DOHH2 (cell line): ENCODE data around the gene COL4A2.

Source experiments
- H3F3A ChIP-seq: fragments of 200-600 bp; sonication (generic), shearing (Covaris generic); 2 replicates; pipeline ENCODE4 v1.6.0; 2016; ENCODE audit warnings: antibody characterized with exemption, mild to moderate bottlenecking; ENCODE audit not compliant: control insufficient read depth, insufficient read depth
- H3K27ac ChIP-seq: fragments of 200-600 bp; sonication (generic); 2 replicates; pipeline ENCODE4 v1.5.1; 2014; ENCODE audit warnings: low read depth, mild to moderate bottlenecking, low read length, moderate library complexity
- H3K27me3 ChIP-seq: fragments of 200-600 bp; sonication (generic); 2 replicates; pipeline ENCODE4 v1.6.1; 2014; ENCODE audit warnings: mild to moderate bottlenecking, low read length, mixed read lengths; ENCODE audit not compliant: control insufficient read depth
- H3K36me3 ChIP-seq: fragments of 200-600 bp; sonication (generic); 2 replicates; pipeline ENCODE4 v1.6.1; 2014; ENCODE audit warnings: mild to moderate bottlenecking, low read length, moderate library complexity, mixed read lengths; ENCODE audit not compliant: control insufficient read depth
- H3K4me1 ChIP-seq: fragments of 200-600 bp; sonication (generic); 2 replicates; pipeline ENCODE4 v1.6.1; 2014; ENCODE audit warnings: mild to moderate bottlenecking, low read length, mixed read lengths; ENCODE audit not compliant: control insufficient read depth
- H3K4me2 ChIP-seq: fragments of 200-600 bp; sonication (generic); 2 replicates; pipeline ENCODE4 v1.6.0; 2014; ENCODE audit warnings: mild to moderate bottlenecking, low read length, moderate library complexity
- H3K4me3 ChIP-seq: fragments of 200-600 bp; sonication (generic); 2 replicates; pipeline ENCODE4 v1.5.1; 2014; ENCODE audit warnings: mild to moderate bottlenecking, low read length, mixed read lengths
- H3K79me2 ChIP-seq: fragments of 200-600 bp; sonication (generic); 2 replicates; pipeline ENCODE4 v1.6.1; 2014; ENCODE audit warnings: mild to moderate bottlenecking, low read length, mixed read lengths; ENCODE audit not compliant: control insufficient read depth
- H3K9me2 ChIP-seq: fragments of 200-600 bp; sonication (generic); replicated peaks from 2 replicates; pipeline ENCODE4 v1.6.1; 2014; ENCODE audit warnings: mild to moderate bottlenecking, low read length, mixed read lengths; ENCODE audit not compliant: control insufficient read depth
- H3K9me3 ChIP-seq: fragments of 200-600 bp; sonication (generic); 2 replicates; pipeline ENCODE4 v1.6.1; 2014; ENCODE audit warnings: antibody characterized with exemption, low read length, mixed read lengths; ENCODE audit not compliant: control insufficient read depth, insufficient read depth
- H4K20me1 ChIP-seq: fragments of 200-600 bp; sonication (generic); 2 replicates; pipeline ENCODE4 v1.6.0; 2014; ENCODE audit warnings: low read depth, mild to moderate bottlenecking, antibody characterized with exemption, low read length, moderate library complexity; ENCODE audit not compliant: control insufficient read depth, insufficient read depth
- EZH2phosphoT487 ChIP-seq: fragments of 200-600 bp; sonication (generic); IDR thresholded peaks from 2 replicates; pipeline ENCODE4 v1.6.1; 2017; ENCODE audit warnings: borderline replicate concordance, mild to moderate bottlenecking, antibody characterized with exemption, low read length, moderate library complexity, mixed read lengths
- TF ChIP-seq, protein P1 (sequence below): fragments of 200-600 bp; sonication (generic); IDR thresholded peaks from one replicate; pipeline ENCODE4 v1.5.1; 2014; ENCODE audit warnings: antibody characterized with exemption, mild to moderate bottlenecking, low read depth, low read length; ENCODE audit not compliant: poor library complexity, severe bottlenecking

The COL4A2 gene

DNA sequence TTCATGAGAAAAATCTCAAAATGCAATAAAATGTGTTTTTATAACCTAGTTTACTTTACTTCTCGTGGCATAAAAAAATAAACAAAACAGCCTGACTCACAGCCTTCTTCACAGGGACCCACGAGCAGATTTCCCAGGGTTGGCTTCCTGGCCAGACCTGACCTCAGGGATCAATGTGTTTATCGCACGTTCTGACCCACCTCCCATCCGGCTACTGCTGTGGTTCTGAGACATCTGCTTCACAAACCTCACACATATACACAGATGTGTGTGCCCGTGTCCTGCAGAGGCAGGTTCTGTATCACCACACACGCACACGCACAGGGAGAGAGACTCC is 118.3 kb downstream of the COL4A2 start:
- no peaks in the 10 kb centered on the region for H3K4me1 ChIP-seq
- peaks cover 30% of the 10 kb centered on the region for H3K27me3 ChIP-seq

DNA sequence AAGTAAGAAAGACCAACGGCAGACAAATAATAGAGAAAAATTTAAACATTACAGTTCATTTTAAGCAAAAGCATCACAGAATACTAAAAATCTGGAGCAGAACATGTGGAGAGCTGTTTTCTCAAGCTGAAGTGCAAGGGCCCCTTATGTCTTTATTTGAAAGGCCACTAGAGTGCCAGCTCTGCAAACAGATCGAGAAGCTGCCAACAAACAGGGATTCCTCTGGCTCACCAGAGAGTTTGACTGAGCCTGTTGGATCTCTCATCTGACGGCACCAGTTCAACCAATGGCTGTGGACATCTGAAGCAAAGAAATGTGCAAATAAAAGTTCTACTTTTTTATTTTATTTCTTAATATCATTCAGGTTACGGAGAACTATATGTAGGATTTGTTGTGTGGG is 119.7 kb downstream of the COL4A2 start:
- Histone ChIP-seq H4K20me1 (no peaks in the 10 kb centered on the region), H3K9me2 (no peaks in the 10 kb centered on the region), H3K4me2 (no peak overlapping the region), H3F3A (no peaks in the 10 kb centered on the region), H3K9me3 (no peaks in the 10 kb centered on the region), H3K36me3 (no peaks in the 10 kb centered on the region), H3K4me1 (no peaks in the 10 kb centered on the region), H3K27ac (no peak overlapping the region), H3K4me3 (no peak overlapping the region), H3K79me2 (no peaks in the 10 kb centered on the region), H3K27me3 (peaks cover 26% of the 10 kb centered on the region; the same call in 1 of the 2 replicates)
- TF ChIP-seq, protein P1, sequence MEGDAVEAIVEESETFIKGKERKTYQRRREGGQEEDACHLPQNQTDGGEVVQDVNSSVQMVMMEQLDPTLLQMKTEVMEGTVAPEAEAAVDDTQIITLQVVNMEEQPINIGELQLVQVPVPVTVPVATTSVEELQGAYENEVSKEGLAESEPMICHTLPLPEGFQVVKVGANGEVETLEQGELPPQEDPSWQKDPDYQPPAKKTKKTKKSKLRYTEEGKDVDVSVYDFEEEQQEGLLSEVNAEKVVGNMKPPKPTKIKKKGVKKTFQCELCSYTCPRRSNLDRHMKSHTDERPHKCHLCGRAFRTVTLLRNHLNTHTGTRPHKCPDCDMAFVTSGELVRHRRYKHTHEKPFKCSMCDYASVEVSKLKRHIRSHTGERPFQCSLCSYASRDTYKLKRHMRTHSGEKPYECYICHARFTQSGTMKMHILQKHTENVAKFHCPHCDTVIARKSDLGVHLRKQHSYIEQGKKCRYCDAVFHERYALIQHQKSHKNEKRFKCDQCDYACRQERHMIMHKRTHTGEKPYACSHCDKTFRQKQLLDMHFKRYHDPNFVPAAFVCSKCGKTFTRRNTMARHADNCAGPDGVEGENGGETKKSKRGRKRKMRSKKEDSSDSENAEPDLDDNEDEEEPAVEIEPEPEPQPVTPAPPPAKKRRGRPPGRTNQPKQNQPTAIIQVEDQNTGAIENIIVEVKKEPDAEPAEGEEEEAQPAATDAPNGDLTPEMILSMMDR, result no peak

More for the DNA sequence above, 118.3 kb downstream of the COL4A2 start:
- no peaks in the 10 kb centered on the region for H3K9me2 ChIP-seq
- TF ChIP-seq EZH2phosphoT487, result no peak
- TF ChIP-seq, protein P1, result no peak
- H3K36me3 ChIP-seq, result no peaks in the 10 kb centered on the region
- H3K9me3 ChIP-seq, result no peaks in the 10 kb centered on the region
- no peak overlapping the region for H3K27ac ChIP-seq
- no peak overlapping the region for H3K4me2 ChIP-seq
- H3F3A ChIP-seq, result no peaks in the 10 kb centered on the region
- no peaks in the 10 kb centered on the region for H3K79me2 ChIP-seq
- H3K4me3 ChIP-seq, result no peak overlapping the region
- H4K20me1 ChIP-seq, result no peaks in the 10 kb centered on the region

DNA sequence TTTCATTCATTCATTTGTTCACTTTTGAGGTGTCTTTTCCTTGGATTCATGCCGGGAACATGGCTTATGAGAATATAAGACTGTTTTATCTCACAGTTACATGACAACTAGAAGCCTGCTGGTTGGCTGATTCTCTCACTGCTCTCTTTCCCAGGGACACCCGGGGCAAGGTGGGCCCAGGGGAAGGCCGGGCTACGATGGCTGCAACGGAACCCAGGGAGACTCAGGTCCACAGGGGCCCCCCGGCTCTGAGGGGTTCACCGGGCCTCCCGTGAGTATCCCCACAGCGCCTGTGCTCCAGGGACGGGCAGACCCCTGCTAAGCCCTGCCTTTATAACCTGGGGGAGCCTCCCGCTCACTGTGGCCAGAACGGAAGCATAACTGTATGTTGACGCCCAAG is 121.2 kb downstream of the COL4A2 start:
- no peak for TF ChIP-seq EZH2phosphoT487
- TF ChIP-seq, protein P1, result no peak
- peaks cover 30% of the 10 kb centered on the region; the same call in 1 of the 2 replicates for H3K27me3 ChIP-seq
- H3K9me3 ChIP-seq, result no peaks in the 10 kb centered on the region
- H3K27ac ChIP-seq, result no peak overlapping the region
- H3F3A ChIP-seq, result no peaks in the 10 kb centered on the region
- no peaks in the 10 kb centered on the region for H3K9me2 ChIP-seq
- H3K4me1 ChIP-seq, result no peaks in the 10 kb centered on the region
- H4K20me1 ChIP-seq, result no peaks in the 10 kb centered on the region
- no peak overlapping the region for H3K4me3 ChIP-seq
- no peak overlapping the region for H3K4me2 ChIP-seq
- H3K79me2 ChIP-seq, result no peaks in the 10 kb centered on the region
- no peaks in the 10 kb centered on the region for H3K36me3 ChIP-seq
